A673 (cell line): ENCODE results near the gene USP10.

ENCODE experiments used
- EZH2 ChIP-seq: fragments of 200-600 bp; sonication (generic); IDR thresholded peaks from 2 replicates; pipeline ENCODE4 v1.6.1; 2017; ENCODE audit warnings: borderline replicate concordance, low read depth, mild to moderate bottlenecking, mixed read lengths, antibody characterized with exemption, low read length; ENCODE audit not compliant: poor library complexity, severe bottlenecking
- TF ChIP-seq, protein P1 (sequence below): fragments of 300-800, 200-600 bp; sonication (generic); conservative IDR thresholded peaks from 2 replicates; pipeline ENCODE4 v1.5.1; 2017; ENCODE audit warnings: low read depth, mild to moderate bottlenecking, antibody characterized with exemption, low read length, moderate library complexity, mixed read lengths

- TF ChIP-seq, protein P1, sequence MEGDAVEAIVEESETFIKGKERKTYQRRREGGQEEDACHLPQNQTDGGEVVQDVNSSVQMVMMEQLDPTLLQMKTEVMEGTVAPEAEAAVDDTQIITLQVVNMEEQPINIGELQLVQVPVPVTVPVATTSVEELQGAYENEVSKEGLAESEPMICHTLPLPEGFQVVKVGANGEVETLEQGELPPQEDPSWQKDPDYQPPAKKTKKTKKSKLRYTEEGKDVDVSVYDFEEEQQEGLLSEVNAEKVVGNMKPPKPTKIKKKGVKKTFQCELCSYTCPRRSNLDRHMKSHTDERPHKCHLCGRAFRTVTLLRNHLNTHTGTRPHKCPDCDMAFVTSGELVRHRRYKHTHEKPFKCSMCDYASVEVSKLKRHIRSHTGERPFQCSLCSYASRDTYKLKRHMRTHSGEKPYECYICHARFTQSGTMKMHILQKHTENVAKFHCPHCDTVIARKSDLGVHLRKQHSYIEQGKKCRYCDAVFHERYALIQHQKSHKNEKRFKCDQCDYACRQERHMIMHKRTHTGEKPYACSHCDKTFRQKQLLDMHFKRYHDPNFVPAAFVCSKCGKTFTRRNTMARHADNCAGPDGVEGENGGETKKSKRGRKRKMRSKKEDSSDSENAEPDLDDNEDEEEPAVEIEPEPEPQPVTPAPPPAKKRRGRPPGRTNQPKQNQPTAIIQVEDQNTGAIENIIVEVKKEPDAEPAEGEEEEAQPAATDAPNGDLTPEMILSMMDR, result no peak
- TF ChIP-seq EZH2, result no peak
Measured at GRCh38 chr16:84740596-84741116, 40.9 kb downstream of the USP10 start.
